CD1c-positive myeloid dendritic cell (primary cell): ENCODE measurements around the gene CACNA1C.
"Not testable (repeated sequence)": the region's sequence is repeated elsewhere in the genome, so short reads cannot be mapped to it uniquely, and the experiment has no call there.

ENCODE experiments used
- DNase-seq: peaks from one replicate; pipeline ENCODE4 v3.0.0-alpha.2; 2016; ENCODE audit errors: extremely low spot score

The CACNA1C gene

DNA sequence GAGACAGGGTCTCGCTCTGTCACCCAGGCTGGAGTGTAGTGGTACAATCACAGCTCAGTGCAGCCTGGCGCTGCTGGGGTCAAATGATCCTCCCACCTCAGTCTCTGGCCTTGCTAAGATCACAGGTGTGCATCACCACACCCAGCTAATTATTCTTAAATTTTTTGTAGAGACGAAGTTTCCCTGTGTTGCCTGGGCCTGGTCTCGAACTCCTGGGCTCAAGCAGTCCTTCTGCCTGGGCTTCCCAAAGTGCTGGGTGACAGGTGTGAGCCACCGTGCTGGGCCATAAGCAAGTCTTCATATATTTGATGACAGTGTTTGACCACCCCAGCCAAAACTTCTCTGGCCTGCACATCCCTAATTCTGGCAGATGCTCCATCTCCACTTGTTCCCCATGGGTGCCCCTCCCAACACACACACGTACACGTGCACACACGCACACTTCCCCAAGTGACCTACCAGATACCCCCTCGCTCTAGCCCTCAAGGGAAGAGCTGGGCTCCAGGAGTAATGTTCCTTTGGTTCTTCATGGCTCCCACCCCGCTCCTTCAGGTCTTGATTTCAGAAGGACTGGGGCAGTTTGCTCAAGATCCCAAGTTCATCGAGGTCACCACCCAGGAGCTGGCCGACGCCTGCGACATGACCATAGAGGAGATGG lies 637.7 kb downstream of the CACNA1C start:
- peak; percentile 5 for DNase-seq

DNA sequence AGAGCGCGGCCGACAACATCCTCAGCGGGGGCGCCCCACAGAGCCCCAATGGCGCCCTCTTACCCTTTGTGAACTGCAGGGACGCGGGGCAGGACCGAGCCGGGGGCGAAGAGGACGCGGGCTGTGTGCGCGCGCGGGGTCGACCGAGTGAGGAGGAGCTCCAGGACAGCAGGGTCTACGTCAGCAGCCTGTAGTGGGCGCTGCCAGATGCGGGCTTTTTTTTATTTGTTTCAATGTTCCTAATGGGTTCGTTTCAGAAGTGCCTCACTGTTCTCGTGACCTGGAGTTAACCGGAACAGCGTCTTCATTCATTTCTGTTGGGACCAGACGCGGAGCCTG lies 638.2 kb downstream of the CACNA1C start:
- DNase-seq: peak; percentile 57

DNA sequence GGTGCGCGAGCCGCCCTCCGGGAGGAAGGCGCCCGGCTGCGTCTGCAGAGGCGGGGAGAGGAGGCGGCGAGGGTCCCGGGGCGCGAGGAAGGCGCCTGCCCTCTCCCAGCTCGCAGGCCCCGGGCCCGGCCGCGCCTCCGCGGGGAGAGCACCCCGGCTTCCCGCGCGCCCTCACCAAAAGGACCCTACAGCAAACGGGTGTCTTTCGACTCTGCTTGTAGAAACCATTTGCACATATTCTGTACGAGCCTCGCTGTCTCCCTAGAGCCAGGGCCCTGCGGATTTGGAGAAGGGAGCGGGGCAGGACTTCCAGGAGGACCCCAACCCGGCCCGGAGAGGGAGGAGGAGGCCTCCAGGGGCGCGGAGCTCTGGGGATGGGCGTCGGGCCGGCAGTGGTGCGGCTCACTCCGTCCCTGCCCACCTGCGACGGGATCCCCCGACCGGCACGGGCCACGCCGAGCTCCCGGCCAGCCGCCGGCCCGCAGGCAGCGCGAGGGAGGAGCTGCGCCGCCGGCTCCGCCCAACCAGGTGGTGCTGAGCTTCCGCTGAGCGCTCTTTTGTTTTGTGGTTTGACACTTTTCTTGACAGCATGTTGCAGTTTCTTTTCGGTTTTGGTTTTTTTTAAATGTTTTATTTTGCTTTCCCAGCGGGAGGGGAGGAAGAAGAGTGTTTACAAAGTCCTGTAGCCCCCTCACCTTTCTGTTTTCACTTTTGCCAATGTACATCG lies 638.7 kb downstream of the CACNA1C start:
- DNase-seq: peak; percentile 37

DNA sequence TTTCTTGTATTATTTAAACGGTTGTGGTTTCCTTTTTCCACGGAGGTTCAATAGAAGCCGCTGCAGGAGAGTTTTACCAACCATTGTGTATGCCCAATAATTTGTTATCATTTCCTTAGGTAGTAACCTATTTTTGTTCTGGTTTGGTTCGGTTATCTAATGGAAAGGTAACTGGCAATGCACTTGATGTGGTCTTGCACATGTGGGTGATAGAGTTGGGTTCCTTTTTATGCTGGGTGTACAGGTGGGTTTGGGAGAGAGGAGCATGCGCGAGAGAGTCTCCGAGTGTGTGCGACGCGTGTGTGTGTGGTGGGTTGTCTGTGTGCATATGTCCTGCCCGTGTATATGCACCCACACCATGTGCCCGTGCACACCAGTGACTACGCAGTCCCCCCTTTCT lies 639.3 kb downstream of the CACNA1C start:
- no peak for DNase-seq

DNA sequence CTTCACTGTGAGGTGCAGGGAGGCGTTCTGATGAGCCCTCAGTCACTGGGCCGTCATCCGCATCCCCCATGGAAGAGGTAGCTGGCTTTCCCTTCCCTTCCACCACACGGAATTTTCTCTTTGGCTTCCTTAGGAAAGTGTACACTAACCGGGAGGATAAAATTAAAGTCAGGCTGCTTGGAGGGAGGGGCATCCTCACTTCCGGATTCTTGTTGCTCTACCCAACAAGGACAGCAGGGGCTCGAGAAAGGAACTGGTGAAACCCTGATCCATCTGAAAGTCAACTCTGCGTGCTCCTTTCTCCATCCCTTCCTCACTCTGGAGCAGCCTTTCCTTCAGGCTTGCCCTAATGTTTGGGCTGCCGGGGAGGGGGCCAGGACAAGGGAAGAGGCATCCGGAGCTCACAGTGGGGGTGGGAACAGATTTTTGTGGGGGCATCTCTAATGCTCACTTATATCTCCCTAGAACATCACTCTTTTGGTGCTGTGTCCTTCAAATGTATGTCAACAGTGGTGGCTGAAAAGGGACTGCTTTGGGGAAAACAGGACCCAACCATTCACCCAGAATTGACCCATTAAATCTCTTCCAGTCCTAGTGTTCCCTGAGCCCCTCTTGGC lies 640.6 kb downstream of the CACNA1C start:
- peak; percentile 18 for DNase-seq

DNA sequence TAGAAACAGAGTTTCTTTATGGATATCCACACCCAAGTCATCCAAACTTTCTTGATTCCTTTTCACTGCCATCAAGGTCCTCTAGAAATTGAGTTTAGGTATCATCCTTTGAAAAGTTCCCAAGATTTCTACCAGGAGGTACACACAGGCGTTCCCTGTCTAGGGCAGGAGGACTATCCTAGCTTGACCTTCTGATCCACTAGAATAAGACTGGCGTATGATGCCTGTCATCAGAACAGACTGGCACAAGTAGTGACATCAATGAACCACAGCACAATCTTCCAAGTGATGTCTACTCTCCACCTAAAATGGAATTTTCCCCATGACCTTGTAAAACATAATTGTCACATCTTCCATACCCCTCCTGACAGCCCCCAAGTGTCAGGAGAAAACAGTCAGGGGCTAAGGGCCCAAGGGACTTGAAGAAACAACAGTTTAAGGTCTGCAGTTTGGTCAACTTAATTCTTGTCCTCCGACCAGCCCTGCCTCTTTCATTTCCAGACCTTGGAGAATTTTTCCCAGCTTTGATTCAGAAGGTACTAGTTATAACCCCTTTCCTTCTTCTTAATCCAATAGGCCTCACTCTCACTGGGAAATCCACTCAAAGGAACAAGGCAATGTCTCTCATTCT lies 641.3 kb downstream of the CACNA1C start:
- no peak for DNase-seq

DNA sequence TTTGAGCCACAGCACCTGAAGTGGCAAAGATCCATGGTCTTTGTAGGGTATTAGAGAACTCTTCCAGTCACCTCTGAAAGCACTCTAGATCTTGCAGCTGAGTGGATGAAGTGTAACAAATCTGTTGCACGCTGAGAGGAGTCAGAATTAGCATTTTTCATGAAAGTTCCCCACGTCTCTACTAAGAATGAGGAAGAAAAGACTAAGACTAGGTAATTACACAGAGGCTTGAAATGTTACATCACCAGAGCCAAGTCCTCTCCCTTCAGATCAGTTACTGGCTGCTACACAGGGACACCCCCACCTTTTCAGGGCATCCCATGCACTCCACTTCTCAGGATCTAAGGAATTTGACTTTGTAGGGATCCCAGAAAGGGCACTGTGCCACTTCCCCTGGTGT lies 643.3 kb downstream of the CACNA1C start:
- DNase-seq: peak; percentile 17

DNA sequence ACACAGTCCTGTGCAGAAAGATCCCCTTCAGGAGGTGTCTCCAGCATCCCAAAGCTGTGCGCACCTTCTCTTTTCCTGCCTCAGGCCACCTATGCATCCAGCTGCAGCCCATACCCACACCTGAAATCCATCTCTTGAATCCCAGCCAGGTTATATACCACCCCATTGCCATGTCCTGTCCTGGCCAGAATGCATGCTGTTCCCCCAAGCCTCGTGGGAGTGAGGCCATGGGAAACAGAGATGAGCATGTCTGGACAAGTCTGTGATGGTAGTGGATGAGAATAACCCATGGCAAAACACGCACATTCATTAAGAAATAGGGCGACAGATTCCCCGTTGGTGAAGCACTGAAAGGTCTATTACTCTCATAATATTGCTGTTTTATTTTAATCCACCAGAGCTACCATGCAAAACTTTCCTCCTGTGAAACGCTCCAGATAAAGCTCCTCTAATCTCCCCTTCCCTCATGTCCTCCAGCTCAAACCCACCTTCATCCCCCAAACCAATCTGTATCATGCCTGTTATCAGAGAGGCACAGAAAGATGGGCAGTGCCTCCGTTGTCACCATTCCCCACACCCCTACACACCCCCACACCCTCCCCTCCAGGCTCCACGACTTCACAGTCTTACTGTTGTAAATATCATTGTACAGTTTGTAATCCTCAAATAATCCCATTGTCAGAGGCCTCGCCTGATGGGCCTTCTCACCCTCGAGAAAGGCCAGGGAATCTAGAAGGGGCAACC lies 644.4 kb downstream of the CACNA1C start:
- DNase-seq: no peak

DNA sequence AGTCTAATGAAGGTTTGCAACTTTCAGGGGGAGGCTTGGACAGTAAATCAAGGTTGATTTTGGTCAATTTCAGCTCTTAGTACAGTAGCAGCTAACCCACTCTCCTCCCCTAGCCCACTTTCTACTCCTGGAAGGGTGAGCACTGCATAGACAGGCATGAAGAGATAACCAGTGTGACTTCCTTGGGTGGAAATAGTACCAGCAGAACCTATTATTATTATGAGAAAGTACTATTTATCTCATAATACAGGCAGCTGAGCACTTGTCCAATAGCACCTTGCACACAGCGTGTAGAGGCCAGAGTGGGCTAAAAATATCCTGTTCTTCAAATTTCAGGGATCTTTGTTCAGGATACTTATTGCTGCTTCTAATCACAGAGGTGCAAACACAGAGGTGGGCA lies 645.8 kb downstream of the CACNA1C start:
- DNase-seq: no peak

DNA sequence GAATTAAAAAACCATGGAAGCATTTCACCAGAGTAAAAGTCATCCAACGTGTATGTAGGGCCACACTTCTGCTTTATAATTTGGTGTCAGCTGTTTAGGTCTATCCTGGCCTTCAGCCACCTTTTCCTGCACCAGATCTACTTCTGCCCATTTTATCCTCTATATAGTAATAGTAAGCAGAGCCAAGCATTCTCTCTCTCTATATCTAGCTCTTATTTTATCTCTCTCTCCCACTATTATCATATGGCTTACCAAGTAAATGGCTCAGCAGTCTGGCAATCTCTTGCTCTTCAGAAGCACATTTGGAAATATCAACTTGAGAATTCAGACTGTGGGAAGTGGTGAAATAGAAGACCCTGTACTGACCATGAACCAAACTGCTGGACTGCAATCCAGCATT lies 657.9 kb downstream of the CACNA1C start:
- DNase-seq: no peak

DNA sequence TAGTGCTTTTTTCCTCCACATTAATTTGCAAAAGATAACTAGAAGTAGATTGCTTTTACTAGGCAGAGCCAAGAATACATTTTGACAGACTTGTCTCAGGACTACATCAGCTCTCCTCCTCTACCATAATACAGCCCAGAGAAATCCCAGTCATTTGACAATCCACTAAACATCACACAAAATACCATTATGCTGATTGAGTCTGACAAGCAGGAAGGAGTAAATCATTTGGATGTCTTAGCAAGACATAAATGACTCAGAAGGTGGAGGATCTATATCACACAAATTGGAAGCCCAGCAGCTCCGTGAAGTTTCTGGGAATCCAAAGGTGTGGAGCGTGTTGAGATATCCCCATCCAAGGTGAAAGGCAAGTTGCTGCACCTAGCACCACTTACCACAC lies 666.6 kb downstream of the CACNA1C start:
- no peak for DNase-seq

DNA sequence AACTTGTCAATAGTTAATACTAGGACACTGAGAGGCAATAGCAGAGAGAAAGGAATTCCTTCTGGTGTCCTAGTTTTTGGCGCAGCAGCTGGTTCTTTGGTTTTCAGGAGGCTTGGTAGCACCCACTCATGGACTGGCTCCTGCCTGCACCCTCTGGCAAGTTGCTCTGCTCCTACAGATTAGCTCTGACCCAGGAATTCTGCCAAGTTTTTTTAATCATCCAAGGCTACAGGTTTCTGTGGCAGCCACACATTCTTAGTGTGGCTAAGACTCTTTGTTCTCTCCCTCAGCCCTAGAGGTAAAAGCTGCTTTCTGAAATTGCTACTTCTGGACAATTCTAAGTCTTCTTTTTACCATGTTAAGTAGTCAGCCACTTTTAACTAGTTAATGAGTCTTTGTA lies 670.0 kb downstream of the CACNA1C start:
- DNase-seq: no peak

DNA sequence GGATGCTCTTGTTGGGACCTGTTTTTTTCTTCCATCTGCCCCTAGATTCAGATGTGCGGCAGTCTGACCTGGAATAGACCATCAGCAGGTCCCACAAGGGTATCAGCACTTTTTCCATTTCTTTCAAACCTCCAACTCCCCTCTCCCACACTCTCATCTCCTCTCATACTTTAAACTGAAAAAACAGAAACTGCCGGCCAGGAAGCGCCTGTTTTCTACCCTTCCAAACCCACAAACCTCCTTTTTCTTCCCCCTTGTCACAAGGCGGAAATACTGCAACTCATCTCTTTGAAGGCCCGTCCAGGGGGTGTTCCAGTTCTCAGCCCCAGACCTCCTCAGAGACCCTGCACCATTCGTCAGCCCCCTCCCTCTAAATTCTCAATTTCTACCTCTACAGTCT lies 679.5 kb downstream of the CACNA1C start:
- no peak for DNase-seq

DNA sequence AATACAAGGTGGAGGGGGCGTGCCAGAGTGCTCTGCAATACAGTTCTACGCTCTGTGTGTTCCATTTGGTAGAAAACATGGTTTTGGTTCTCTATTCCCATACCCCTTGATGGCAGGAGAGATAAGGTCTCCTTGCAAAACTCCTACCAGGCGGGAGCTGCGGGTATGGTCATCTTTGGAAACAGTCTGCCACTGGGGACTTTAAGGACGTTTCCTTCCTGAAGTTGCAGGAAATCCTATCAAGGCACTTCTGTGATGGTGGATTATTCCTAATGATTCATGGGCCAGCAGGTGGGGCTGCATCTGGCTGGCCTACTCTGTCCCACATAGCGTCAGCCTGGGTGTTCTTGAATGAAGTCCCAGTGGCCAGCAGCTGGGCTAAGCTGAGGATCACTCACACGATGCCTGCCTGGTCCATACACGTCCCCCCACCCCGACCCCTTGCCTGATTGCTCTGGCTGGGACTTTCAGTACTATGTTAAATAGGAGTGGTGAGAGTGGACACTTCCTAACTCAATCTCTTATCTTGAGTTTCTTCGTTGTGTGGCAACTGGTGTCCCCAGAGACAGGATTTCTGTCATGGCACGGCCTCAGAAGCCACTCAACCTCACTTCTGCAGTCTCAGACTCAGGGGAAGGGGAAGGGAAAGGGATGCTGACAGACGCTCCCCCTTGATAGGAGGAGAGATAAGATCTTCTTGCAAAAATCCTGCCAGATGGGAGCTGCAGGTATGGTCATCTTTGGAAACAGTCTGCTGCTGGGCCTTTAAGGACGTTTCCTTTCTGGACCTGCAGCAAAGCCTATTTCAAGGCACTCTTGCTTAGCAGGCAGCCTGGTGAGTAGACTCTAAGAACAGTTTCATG lies 680.9 kb downstream of the CACNA1C start:
- DNase-seq: no peak

DNA sequence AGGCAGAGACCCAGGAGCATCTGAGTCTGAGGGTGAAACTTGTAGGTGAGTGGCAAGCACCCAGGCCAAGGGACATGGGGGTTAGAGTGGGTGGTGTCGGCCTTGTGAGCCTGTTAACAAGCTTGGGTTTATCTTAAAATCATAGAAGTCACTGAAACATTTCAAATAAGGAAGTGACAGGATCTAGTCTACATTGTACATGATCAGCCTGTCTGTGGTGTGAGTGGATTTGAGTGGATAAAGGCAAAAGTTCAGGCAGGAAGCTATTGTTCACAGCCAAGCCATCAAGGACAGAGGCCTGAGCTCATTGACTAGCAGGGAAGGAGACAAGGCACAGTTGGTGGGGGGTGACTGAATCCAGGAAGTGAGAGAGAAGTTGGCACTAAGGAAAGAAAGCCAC lies 682.6 kb downstream of the CACNA1C start:
- no peak for DNase-seq

DNA sequence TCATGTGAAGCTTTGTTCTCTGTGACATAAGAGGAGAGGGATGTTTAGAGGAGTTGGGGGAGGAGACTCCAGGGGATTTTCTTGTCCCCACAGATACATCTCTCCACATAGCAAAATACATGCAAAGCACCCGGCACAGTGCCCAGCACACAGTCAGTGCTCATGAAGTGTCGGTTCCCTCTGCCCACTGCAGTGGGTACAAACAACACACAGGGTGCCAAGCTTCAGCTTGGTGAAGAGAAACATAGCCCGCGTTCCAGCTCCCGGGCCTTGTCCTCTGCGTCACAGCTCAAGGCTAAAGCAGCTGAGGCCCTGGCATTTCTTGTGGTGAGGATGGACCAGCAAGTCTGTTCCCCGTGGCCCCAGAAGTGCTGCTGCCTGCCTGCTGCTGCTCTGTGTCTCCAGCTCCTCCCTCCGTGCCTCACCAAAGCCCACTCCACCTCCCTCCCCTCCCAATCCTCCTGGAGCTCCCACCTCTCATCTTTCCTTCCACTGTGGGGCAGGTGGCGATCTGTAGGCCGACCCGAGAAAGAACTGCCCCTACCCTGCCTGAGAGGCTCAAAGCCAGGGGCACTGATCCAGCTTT lies 685.0 kb downstream of the CACNA1C start:
- no peak for DNase-seq

DNA sequence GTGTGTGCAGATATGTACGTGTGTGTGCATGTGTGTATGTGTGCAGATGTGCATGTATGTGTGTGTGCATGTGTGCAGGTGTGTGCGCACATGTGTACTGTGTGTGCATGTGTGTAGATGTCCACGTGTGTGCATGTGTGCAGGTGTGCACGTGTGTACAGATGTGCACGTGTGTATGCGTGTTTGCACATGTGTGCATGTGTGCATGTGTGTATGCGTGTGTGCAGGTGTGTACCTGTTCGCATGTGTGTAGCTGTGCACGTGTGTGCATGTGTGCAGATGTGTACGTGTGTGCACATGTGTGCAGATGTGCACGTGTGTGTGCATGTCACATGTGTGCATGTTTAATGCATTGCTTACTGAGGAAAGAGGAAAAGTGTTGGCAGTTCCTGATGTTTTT lies 686.3 kb downstream of the CACNA1C start:
- no peak for DNase-seq

DNA sequence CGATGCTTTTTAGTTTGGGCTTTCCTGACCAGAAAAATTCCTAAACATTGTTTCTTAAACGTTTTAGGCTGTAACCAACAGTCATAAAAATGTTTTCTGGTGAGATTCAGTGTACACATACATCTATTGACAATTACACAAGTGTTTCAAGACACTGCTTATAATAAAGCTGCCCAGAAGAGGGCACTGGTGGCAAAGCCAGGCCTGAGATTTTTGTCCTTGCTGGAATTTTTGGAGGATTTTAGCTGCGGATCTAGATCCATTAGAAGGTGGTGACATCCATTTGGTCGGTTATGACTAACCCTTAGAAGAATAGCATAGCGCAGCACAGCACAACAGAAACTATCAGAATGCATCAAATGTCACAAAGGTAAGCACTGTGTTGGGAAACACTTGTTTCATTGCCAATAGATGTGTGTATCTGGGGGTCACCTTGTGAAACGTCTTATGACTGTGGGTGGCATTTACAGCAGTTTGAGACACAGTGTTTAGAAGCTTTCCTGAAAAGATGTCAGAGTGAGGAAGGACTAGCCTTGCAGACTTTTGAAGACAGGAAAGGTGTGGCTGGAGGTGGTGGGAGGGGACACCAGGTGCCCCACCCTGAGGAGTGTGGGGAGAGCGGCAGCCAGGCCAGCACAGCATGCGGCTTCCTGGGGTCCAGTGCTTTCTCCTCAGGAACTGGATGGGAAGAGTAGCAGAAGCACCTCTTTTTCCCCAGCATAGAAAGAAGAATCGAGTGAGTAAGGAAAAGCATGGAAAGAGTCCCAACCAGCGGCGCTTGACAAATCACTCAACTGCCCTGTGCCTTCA lies 687.2 kb downstream of the CACNA1C start:
- DNase-seq: no peak

DNA sequence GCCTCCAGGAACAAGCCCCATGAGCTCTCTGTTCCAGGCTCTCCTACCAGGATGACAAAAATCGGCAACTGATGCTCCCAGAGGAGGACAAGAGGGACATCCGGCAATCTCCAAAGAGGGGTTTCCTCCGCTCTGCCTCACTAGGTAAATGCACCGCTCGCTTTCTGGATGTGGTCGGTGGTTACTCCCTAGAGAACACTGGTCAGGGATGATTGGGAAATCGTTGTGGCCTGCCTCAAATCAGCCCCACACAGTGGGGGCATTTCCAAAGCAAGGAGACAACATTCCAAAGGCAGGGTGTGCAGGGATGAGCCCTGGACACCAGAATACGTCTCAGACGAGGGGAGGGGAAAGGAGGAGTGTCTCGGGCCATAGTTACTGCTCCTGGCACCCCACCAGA lies 689.2 kb downstream of the CACNA1C start:
- not testable (repeated sequence) for DNase-seq

DNA sequence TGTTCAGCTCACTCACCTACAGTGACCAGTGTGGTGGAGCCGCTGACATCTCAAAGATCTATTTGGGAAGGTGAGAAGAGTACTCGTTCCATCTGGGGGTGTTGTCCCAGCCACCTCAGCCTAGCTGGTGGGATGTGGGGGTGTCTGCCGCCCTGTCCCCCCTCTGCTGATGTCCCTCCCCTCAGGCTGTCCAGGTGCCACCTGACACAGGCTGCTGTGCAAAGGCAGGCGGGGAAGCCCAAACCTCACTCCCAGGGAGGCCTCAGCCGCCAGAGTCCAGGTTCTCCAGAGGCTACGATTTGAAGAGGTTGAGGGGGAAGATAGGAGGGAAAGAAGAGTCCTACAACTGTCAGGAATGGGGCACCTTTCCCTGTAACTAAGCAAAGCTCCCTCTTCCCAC lies 690.7 kb downstream of the CACNA1C start:
- DNase-seq: no peak
